Measurements from ENCODE around the gene ADAD2.

GRCh38 chr16:84186685-84187437, 4.1 kb upstream of the ADAD2 start, which contains the start of gene TAF1C:
- TF ChIP-seq POLR2A (IDR thresholded peaks at IDR 0.05; ENCODE audit: low read length) = peak; percentile 63
- no peak for TF ChIP-seq GATA1 (IDR thresholded peaks at IDR 0.05; ENCODE audit: low read depth, low read length)

Data from erythroblast (primary cell).